Activated B cell treated with CpG ODN at 0.5 μM for 24 hours (primary cell): ENCODE data around the gene ARL16. TPM values are rescaled to one million over a fixed set of nuclear protein-coding genes. Genes with fewer than 3 reads are reported as not detected.

Experiments
- ATAC-seq: fragments of 200-7000 bp; cut with Tn5 transposase; one replicate; pipeline ENCODE4 v1.10.0; 2021; ENCODE audit warnings: low read depth, mild to moderate bottlenecking, moderate library complexity
- CTCF ChIA-PET: fragments of 350-600 bp; sonication (Branson Sonifier 250); formaldehyde crosslinking; loops from one replicate; lab custom pipeline; 2021; ENCODE audit warnings: antibody characterized with exemption; lab: Charles Lee
- POLR2A ChIA-PET: fragments of 350-600 bp; sonication (Branson Sonifier 250); formaldehyde crosslinking; loops from one replicate; lab custom pipeline; 2021; ENCODE audit warnings: antibody characterized with exemption; lab: Charles Lee
- DNase-seq: peaks from one replicate; pipeline ENCODE4 v3.0.0; 2022
- H3K27ac Mint-ChIP-seq: one replicate; pipeline ENCODE4 v1.8.0; 2020; ENCODE audit warnings: mixed read lengths
- H3K27me3 Mint-ChIP-seq: one replicate; pipeline ENCODE4 v1.8.0; 2021; ENCODE audit warnings: mixed read lengths
- H3K36me3 Mint-ChIP-seq: one replicate; pipeline ENCODE4 v1.8.0; 2021; ENCODE audit warnings: low read depth, mixed read lengths
- H3K4me1 Mint-ChIP-seq: one replicate; pipeline ENCODE4 v1.8.0; 2021; ENCODE audit warnings: mixed read lengths
- H3K4me3 Mint-ChIP-seq: one replicate; pipeline ENCODE4 v1.8.0; 2020; ENCODE audit warnings: mild to moderate bottlenecking, mixed read lengths
- H3K9me3 Mint-ChIP-seq: one replicate; pipeline ENCODE4 v1.8.0; 2020; ENCODE audit warnings: mixed read lengths
- intact Hi-C: fragments of 100-400 bp; cut with micrococcal nuclease; formaldehyde crosslinking; loops from one replicate; pipeline ENCODE4 v1.15.1; 2024
- total RNA-seq: library from RNA; stranded (reverse); gene quantifications from 2 replicates; pipeline ENCODE4 v1.2.3, GENCODE V29; 2022
- TF ChIP-seq, protein P1 (sequence below): fragments of 200-600 bp; IDR thresholded peaks from one replicate; pipeline ENCODE4 v1.8.0; 2022; ENCODE audit warnings: antibody characterized with exemption, mild to moderate bottlenecking

Gene ARL16
- total RNA-seq, 1 donor from 2014 or later, result 33.3 TPM

GRCh38 chr17:81717766-81718089 is 34.1 kb upstream of the ARL16 start:
- CTCF ChIA-PET, result no interaction called here
- POLR2A ChIA-PET, result no interaction called here
- intact Hi-C loops, result no loop called here
- Mint-ChIP-seq H3K4me3 (no peak overlapping the region), H3K4me1 (peaks cover 2% of the 10 kb centered on the region), H3K9me3 (no peaks in the 10 kb centered on the region), H3K27ac (no peak overlapping the region), H3K27me3 (no peaks in the 10 kb centered on the region), H3K36me3 (no peaks in the 10 kb centered on the region)
- no peak for DNase-seq
- TF ChIP-seq, protein P1, sequence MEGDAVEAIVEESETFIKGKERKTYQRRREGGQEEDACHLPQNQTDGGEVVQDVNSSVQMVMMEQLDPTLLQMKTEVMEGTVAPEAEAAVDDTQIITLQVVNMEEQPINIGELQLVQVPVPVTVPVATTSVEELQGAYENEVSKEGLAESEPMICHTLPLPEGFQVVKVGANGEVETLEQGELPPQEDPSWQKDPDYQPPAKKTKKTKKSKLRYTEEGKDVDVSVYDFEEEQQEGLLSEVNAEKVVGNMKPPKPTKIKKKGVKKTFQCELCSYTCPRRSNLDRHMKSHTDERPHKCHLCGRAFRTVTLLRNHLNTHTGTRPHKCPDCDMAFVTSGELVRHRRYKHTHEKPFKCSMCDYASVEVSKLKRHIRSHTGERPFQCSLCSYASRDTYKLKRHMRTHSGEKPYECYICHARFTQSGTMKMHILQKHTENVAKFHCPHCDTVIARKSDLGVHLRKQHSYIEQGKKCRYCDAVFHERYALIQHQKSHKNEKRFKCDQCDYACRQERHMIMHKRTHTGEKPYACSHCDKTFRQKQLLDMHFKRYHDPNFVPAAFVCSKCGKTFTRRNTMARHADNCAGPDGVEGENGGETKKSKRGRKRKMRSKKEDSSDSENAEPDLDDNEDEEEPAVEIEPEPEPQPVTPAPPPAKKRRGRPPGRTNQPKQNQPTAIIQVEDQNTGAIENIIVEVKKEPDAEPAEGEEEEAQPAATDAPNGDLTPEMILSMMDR, result no peak
- no peak for ATAC-seq

DNA sequence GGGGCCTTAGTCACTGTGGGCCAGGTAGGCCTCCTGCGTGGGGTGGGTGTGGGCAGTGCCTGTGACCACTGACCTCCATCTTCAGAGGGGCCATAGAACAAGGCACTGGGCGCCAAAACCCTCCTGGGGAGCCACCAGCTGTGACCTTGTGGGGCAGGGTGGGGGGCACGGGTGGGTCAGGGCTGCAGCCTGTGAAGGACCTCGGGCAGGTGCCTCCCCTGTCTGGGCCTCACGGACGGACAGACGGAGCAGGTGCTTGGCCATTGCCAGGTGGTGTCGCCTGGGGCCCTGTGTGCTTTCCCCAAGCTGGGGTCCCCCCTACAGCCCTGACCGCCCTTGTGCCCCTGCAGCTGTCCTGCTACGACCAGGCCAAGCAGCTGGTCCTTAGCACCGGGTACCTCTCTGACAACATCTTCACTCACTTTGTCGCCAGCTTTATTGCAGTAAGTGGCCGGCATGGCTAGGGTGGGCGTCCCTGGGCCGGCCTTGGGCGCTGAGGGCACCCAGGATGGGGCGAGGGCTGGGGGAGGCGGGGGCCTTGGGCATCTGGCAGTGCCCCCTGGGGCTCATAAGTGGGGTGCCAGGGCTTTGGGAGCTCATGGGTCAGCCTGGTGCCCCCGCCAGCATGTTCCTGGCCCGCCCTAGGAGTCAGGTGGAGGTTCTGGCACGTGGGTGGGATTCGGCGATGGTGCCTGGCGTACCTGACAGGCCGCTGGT is 33.6 kb upstream of the ARL16 start:
- CTCF ChIA-PET, result no interaction called here
- Mint-ChIP-seq H3K4me1 (peaks cover 3% of the 10 kb centered on the region), H3K4me3 (no peak overlapping the region), H3K36me3 (no peaks in the 10 kb centered on the region), H3K9me3 (no peaks in the 10 kb centered on the region), H3K27ac (no peak overlapping the region), H3K27me3 (no peaks in the 10 kb centered on the region)
- POLR2A ChIA-PET, result no interaction called here
- DNase-seq (no peak), ATAC-seq (no peak)
- TF ChIP-seq, protein P1, result no peak
- intact Hi-C loops, result no loop called here

GRCh38 chr17:81716674-81716996 is 33.0 kb upstream of the ARL16 start:
- no peak for DNase-seq
- Mint-ChIP-seq H3K27me3 (no peaks in the 10 kb centered on the region), H3K27ac (no peak overlapping the region), H3K4me3 (no peak overlapping the region), H3K4me1 (peaks cover 5% of the 10 kb centered on the region), H3K9me3 (no peaks in the 10 kb centered on the region), H3K36me3 (no peaks in the 10 kb centered on the region)
- TF ChIP-seq, protein P1, result no peak
- intact Hi-C loops, result no loop called here
- POLR2A ChIA-PET, result no interaction called here
- CTCF ChIA-PET, result no interaction called here
- no peak for ATAC-seq

- no peak for ATAC-seq
- H3K27me3 Mint-ChIP-seq, result no peaks in the 10 kb centered on the region
- TF ChIP-seq, protein P1, result no peak
- CTCF ChIA-PET, result no interaction called here
- no peak overlapping the region for H3K4me3 Mint-ChIP-seq
- POLR2A ChIA-PET, result no interaction called here
- no peaks in the 10 kb centered on the region for H3K9me3 Mint-ChIP-seq
- intact Hi-C loops, result no loop called here
- H3K36me3 Mint-ChIP-seq, result no peaks in the 10 kb centered on the region
- no peak overlapping the region for H3K27ac Mint-ChIP-seq
- DNase-seq, result no peak
- H3K4me1 Mint-ChIP-seq, result peaks cover 10% of the 10 kb centered on the region
Observed at GRCh38 chr17:81715872-81716673, 32.5 kb upstream of the ARL16 start.

GRCh38 chr17:81715107-81715871 is 31.7 kb upstream of the ARL16 start:
- ChIA-PET CTCF (no interaction called here), POLR2A (no interaction called here)
- no peaks in the 10 kb centered on the region for H3K9me3 Mint-ChIP-seq
- peaks cover 17% of the 10 kb centered on the region for H3K4me1 Mint-ChIP-seq
- DNase-seq (no peak), ATAC-seq (no peak)
- intact Hi-C loops, result no loop called here
- H3K27ac Mint-ChIP-seq, result no peak overlapping the region
- H3K4me3 Mint-ChIP-seq, result no peak overlapping the region
- TF ChIP-seq, protein P1, result no peak
- H3K36me3 Mint-ChIP-seq, result no peaks in the 10 kb centered on the region
- H3K27me3 Mint-ChIP-seq, result no peaks in the 10 kb centered on the region
